GM12891 (cell line): Measurements from ENCODE around the gene ZNF592.

Experiments
- PAX5 ChIP-seq: IDR thresholded peaks from 2 replicates; pipeline ENCODE4 v1.6.1; 2011; ENCODE audit warnings: low read length, moderate library complexity, mild to moderate bottlenecking; ENCODE audit not compliant: insufficient read depth, severe bottlenecking
- POLR2A ChIP-seq: IDR thresholded peaks from 2 replicates; pipeline ENCODE4 v1.6.1; 2011; ENCODE audit warnings: low read depth, low read length, control low read depth
- POLR2AphosphoS5 ChIP-seq: IDR thresholded peaks from 2 replicates; pipeline ENCODE4 v1.6.1; 2011; ENCODE audit warnings: low read depth, low read length, control low read depth
- POU2F2 ChIP-seq: IDR thresholded peaks from 2 replicates; pipeline ENCODE4 v1.6.1; 2011; ENCODE audit warnings: low read depth, mild to moderate bottlenecking, control low read depth, low read length, moderate library complexity
- SPI1 ChIP-seq: IDR thresholded peaks from 2 replicates; pipeline ENCODE4 v1.6.1; 2011; ENCODE audit warnings: low read depth, low read length, control low read depth
- TAF1 ChIP-seq: IDR thresholded peaks from 2 replicates; pipeline ENCODE4 v1.6.1; 2011; ENCODE audit warnings: low read depth, low read length, control low read depth

DNA sequence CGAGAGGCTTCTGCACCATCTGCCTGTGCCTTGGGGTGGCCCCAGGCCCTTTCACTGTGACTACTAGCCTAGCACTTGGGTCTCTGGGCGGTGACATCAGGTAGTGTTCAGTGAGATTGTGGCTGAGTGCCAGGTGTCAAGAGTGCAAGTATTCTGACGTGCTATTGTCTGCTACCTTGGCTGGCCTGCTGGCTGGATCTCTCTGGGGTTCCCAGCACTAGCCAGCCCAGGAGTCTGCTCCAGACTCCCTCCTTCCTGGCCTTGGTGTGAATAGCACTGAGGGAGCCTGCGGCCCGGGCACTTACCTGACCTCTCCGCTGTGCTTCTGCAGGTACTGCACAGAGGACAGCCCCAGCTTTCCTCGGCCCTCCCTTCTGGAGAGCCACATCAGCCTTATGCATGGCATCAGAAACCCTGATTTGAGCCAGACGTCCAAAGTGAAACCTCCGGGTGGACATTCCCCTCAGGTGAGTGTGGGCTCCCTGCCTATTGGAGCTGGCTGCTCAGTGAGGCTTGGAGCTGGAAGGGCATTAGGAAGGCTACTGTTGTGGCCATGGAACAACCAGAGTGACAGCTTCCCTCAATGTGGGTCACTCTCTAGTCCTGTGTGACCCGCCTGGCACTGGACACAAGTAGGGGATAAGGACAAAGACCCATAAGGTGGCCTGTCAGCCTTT lies 51.3 kb downstream of the ZNF592 start:
- no peak for TF ChIP-seq SPI1
- TF ChIP-seq TAF1, result no peak
- no peak for TF ChIP-seq POLR2A
- TF ChIP-seq POLR2AphosphoS5, result no peak
- TF ChIP-seq POU2F2, result no peak
- no peak for TF ChIP-seq PAX5
